Measurements from ENCODE around the gene APAF1.

DNA sequence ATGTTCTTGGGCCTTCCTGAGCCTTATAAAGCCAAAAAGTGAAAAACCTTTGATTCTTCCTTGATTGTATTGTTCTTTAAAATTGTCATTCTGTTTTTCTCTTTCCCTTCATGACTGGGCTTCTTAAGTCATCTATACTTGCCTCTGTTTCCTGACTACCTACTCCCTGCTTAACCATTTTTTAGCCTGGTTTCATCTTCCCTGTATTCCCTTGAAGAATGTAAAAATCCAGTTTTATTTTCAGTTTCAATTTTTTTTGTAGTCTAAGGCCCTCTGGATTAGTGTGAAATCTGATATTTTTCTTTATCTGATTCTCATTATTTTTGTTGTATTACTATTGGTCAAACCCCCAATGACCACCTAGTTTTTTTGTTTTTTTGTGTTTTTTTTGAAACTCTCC is 46.3 kb downstream of the APAF1 start:
- TF ChIP-seq EZH2 (IDR thresholded peaks at IDR 0.05; ENCODE audit: insufficient read depth, low read length): no peak
- TF ChIP-seq, protein P1, sequence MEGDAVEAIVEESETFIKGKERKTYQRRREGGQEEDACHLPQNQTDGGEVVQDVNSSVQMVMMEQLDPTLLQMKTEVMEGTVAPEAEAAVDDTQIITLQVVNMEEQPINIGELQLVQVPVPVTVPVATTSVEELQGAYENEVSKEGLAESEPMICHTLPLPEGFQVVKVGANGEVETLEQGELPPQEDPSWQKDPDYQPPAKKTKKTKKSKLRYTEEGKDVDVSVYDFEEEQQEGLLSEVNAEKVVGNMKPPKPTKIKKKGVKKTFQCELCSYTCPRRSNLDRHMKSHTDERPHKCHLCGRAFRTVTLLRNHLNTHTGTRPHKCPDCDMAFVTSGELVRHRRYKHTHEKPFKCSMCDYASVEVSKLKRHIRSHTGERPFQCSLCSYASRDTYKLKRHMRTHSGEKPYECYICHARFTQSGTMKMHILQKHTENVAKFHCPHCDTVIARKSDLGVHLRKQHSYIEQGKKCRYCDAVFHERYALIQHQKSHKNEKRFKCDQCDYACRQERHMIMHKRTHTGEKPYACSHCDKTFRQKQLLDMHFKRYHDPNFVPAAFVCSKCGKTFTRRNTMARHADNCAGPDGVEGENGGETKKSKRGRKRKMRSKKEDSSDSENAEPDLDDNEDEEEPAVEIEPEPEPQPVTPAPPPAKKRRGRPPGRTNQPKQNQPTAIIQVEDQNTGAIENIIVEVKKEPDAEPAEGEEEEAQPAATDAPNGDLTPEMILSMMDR (IDR thresholded peaks at IDR 0.05; ENCODE audit: insufficient read depth, low read depth, low read length): no peak

Data from astrocyte (in vitro differentiated cells and primary cell).